RKO (cell line): ENCODE data around the gene MYLK4.

ENCODE experiments used
- DNase-seq: peaks from one replicate; pipeline ENCODE4 v3.0.0-alpha.2; 2016; ENCODE audit warnings: low spot score

MYLK4 gene

GRCh38 chr6:2750832-2751231 is at the start of gene MYLK4:
Gene MYLK4, minus strand, starts transcription at chr6:2750922. Its CDS starts 1,628 bp downstream, at chr6:2749294.
- DNase-seq = no peak

GRCh38 chr6:2799936-2800527 is 49.3 kb upstream of the MYLK4 start:
- no peak for DNase-seq

DNA sequence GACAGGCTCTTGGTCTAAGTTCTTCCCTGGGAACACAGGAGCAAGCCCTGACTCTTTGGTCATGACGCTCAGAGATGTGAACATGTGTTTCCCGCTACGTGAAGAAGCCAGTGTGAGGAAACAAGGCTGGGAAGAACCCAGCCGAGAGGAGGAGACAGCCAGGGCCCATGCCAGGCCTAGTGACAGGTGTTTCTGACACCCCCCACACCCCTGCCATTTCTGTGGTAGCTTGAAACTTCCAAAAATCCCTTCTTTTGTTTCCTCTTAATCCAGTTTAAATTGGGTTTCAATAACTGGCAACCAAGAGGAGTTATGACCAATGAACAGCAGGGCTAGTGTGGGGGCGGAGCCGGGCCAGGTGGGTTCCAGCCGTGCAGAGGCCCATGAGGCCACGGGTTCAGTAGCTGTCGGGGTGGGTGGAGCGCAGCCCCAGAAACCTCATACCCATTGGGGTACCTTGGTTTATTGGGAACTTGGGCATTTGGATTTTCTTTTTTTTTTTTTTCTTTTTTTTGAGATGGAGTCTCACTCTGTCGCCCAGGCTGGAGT is 47.9 kb upstream of the MYLK4 start:
- no peak for DNase-seq

DNA sequence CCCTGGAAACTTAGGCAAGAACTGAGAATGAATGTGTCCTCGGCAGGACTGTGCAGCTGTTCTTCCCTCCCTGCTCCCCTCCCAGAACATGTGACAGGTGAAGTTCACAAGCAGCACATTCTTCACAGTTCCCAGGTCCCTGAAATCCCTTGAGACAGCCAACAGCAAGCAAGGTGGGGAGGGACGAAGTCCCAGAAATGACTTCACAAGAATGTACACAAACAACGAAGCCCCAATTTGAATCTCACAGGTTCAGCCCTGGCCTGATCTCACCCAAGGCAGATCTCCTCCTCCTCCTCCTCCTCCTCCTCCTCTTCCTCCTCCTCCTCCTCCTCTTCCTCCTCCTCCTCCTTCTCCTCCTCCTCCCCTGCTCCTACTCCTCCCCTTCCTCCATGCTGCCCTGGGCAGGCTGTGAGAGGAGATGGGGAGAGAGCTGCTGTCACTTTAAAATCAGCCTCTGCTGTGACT is 46.9 kb upstream of the MYLK4 start:
- DNase-seq = no peak

GRCh38 chr6:2796861-2797260 is 46.1 kb upstream of the MYLK4 start:
- no peak for DNase-seq

- DNase-seq = no peak
Measured at GRCh38 chr6:2795956-2796355, 45.2 kb upstream of the MYLK4 start.

- no peak for DNase-seq
Measured at GRCh38 chr6:2795162-2795561, 44.4 kb upstream of the MYLK4 start.

- peak; percentile 18 for DNase-seq
Measured at GRCh38 chr6:2794171-2794730, 43.5 kb upstream of the MYLK4 start.

GRCh38 chr6:2793534-2794151 is 42.9 kb upstream of the MYLK4 start:
- DNase-seq = no peak

- no peak for DNase-seq
Measured at GRCh38 chr6:2792330-2793110, 41.8 kb upstream of the MYLK4 start.

GRCh38 chr6:2791450-2791974 is 40.8 kb upstream of the MYLK4 start:
- no peak for DNase-seq

DNA sequence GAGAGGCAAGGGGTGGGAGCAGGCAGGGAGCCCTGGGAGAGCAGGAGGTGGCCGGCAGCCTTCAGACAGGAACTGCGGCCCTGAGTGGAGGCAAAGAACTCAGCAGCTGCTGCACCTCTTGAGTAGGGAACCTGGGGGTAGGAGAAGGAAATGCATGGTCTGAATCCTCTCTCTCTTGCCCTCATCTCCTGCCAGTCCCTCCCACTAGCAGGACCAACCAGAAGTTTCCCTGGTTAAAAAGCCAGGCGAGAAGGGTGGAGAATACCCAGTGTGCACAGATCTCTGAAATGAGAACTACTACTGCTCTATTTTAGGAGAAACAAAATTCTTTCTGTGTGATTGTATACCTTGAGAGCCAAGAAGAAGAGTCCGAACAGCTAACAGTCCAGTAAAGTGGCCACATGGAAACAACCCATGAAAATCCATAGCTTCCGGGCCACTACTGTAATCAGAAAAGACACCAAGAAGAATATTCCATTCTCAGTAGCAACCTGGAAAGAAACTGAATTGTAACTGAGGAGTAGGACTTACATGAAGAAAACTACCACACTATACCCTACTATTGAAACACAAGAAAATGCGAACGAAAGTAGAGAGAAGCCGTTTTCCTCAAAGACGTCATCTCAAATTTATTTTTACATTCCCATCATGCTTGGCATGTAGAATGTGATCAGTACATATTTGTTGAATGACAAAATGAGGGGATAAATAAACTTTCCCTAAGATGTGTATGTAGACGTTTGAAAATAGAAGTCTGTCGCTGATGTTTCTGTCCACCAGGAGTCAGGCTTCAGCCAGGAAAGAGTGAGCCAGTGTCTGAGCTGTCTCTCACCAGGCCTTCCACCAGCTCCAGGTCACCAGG is 40.1 kb upstream of the MYLK4 start:
- DNase-seq = peak; percentile 82

DNA sequence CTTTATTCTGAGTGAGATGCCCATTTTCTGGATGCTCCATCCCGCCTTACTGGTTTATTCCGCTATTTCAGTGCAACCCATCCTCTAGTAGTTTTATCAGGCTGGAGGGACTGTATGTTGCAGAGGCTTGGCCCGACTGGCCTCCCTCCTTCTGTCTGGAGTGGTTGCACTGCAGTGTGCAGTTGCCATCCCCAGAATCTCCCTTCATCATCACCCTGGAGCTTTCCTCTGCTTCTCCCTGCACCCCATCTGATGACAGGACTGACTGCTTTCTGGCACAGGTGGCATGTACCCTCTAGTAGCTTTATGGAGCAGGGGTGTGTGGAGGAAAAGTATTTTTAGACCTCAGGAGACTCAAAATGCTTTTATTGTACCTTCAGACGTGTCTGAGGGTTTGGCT is 35.5 kb upstream of the MYLK4 start:
- no peak for DNase-seq

GRCh38 chr6:2784930-2785329 is 34.2 kb upstream of the MYLK4 start:
- no peak for DNase-seq

GRCh38 chr6:2784061-2784460 is 33.3 kb upstream of the MYLK4 start:
- no peak for DNase-seq

DNA sequence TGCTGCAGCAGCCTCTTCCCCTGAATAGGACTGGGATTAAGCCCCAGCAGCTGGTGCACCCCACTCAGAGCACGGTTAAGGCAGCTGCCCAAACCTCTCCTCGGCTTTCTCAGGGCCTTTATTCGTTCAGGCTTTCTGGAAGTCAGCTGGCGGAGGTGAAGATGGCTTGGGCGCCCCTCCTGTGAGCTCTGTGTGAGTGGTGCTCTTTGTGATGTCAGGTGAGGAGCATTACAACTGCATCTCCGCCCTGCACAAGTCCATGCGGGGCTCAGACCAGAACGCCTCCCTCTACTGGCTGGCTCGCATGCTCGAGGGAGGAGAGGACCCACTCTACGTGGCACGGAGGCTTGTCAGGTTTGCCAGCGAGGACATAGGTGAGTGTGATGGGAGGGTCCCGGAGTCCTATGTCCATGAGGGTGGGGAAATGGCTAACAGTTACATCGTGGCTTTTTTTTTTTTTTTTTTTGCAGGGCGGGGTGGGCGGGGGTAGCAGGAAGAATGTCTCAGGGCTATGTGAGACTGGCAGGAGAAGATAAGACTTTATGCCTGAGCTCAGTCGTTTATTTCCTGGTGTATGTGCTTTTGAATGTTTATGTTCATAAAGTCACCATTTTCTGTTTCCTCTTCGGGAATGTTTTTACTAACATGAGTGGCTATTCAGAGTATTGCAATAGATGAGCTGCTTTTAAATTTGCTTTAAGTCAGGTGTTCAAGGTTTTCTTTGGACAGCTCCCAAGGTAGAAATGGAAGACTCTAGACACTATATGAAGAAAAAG is 32.7 kb upstream of the MYLK4 start:
- no peak for DNase-seq

GRCh38 chr6:2782825-2783187 is 32.1 kb upstream of the MYLK4 start:
- DNase-seq = no peak

DNA sequence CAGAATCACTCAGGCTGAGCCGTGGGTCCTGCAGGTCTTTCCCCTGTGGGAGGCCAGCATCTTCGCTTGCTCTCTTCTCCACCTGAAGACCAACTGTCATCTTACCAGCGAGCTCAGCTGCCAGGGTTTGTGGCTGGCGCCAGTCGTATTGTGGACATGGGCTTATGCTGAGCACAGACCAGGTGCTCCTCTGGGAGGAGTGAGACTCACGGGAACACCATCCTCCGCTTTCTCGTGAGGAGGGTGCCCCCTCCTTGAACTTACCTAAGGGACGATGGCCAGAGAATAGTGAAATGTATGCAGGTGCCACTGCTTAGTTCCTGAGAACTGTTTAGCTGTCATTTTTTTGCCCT is 31.6 kb upstream of the MYLK4 start:
- DNase-seq = no peak

DNA sequence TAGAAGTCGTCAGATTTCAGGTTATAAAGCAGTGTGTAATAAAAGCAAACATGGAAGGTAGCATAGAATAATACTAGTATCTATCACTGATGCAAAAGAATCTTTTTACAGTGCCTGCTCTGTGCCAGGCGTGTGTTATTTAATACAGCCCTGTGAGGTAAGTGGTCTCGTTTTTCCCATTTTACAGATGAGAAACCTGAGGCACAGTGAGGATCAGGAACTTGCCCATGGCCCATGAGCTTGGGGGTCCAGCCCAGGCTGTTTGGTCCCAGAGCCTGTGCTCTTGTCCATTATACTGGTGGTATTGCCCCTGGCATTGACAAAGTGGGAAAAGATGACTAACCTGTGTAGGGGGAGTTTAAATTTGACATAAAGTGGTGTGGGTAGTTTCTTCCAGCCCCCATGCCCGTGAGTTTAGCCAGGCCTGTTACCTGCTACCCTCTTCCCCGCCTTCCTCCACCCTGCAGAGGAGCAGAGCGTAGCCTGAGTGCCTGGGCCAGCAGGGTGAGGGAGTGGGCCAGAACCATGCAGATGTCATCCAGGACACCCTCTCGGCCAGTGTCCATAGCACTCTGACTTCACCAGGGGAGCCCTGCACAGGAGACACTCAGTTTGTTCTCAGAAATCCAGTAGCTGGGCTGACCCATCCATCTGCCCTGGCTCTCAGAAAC is 31.1 kb upstream of the MYLK4 start:
- no peak for DNase-seq

- no peak for DNase-seq
Measured at GRCh38 chr6:2780102-2780737, 29.5 kb upstream of the MYLK4 start.
